ENCODE results near the gene RNGTT. TPM values are rescaled to one million over a fixed set of nuclear protein-coding genes. Genes with fewer than 3 reads are reported as not detected.

The RNGTT gene
- polyA plus RNA-seq, 1 donor from 2014 or later: 37.7 TPM

DNA sequence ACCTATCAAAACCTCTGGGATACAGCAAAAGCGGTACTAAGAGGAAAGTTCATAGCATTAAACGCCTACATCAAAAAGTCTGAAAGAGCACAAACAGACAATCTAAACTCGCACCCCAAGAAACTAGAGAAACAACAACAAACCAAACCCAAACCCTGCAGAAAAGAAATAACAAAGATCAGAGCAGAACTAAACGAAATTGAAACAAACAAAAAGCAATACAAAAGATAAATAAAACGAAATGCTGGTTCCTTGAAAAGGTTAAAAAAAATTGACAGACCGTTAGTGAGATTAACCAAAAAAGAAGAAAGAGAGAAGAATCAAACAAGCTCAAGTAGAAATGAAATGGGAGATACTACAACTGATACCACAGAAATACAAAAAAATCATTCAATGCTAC, 302.3 kb downstream of the RNGTT start:
- no peak overlapping the region for H3K27ac Mint-ChIP-seq
- peaks cover 9 to 12% (median 11%) of the 10 kb centered on the region in 3 donors for H3K4me1 Mint-ChIP-seq
- no peaks in the 10 kb centered on the region for H3K27me3 Mint-ChIP-seq
- H3K36me3 Mint-ChIP-seq: peaks cover 32% of the 10 kb centered on the region
- peaks cover 6 to 41% (median 25%) of the 10 kb centered on the region in 3 donors for H3K9me3 Mint-ChIP-seq
- H3K4me3 Mint-ChIP-seq: peak overlapping the region in 1 of 4 donors; percentile 61

DNA sequence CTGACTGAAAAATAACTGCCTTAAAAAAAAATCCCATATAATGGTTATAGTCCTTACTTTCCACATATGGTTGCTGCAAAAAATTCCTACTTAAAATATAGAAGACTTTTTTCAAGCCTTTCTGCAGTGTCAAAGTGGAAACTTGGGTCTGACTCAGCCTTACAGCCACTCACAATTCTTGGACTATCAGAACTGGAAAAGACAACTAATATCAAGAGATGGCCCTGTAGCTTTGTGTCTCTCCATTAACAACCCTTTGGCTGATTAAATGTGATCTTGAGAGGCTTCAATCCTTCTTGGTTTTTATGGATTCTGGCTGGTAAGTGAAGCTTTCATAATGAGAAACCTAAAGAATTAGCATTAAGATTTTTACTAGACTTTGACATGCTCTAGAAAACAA, 307.8 kb downstream of the RNGTT start:
- Mint-ChIP-seq H3K27me3 (no peaks in the 10 kb centered on the region), H3K36me3 (peaks cover 26% of the 10 kb centered on the region)

DNA sequence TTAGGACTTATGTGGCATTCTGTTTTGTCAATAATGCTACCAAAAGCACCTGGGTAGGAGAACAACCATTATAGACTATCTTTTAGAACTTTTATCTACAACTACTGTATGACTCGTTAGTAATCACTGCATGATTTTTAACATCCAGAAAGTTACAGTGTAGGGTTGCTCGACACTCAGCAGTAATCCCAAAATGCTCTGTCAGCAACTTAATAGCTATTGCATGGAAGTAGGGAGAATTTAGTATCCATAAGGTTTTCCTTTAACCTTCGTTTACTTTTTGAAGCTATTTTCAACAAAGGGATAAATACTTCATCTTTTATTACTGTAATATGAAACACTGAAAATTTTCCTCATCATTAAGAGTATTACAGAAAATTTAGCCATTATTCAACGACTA, 309.5 kb downstream of the RNGTT start:
- Mint-ChIP-seq H3K36me3 (peaks cover 15% of the 10 kb centered on the region), H3K4me3 (no peak overlapping the region), H3K4me1 (peaks cover 6 to 21% (median 13%) of the 10 kb centered on the region in 3 donors), H3K9me3 (peaks cover 0 to 6% (median 4%) of the 10 kb centered on the region in 3 donors), H3K27me3 (no peaks in the 10 kb centered on the region), H3K27ac (peak overlapping the region in 1 of 3 donors; percentile 19)

More for the DNA sequence above, 307.8 kb downstream of the RNGTT start:
- Mint-ChIP-seq H3K4me1 (peaks cover 2 to 11% (median 7%) of the 10 kb centered on the region in 3 donors), H3K4me3 (no peak overlapping the region), H3K9me3 (peaks cover 0 to 21% (median 13%) of the 10 kb centered on the region in 3 donors), H3K27ac (no peak overlapping the region)

DNA sequence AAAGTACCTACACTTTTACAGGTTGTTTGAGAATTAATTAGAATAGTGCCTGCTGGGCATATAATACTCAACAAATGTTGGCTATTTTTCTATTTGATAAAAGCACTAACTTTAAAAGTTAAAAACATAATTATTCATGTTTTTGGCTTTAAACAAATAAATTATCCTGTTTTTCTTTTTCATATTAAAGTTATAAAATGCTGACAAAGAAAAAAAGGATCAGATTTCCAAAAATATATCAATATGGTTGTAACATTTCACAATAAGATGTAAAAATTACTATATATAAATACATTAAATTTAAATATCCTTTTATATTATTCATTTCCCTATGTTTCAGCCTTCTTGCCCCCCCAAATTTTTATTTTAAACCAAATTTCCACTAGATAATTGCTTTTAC, 312.0 kb downstream of the RNGTT start:
- Mint-ChIP-seq H3K36me3 (peaks cover 14% of the 10 kb centered on the region), H3K27me3 (no peaks in the 10 kb centered on the region), H3K9me3 (no peaks in the 10 kb centered on the region), H3K4me3 (no peak overlapping the region), H3K27ac (no peak overlapping the region), H3K4me1 (peaks cover 11 to 31% (median 21%) of the 10 kb centered on the region in 3 donors)

DNA sequence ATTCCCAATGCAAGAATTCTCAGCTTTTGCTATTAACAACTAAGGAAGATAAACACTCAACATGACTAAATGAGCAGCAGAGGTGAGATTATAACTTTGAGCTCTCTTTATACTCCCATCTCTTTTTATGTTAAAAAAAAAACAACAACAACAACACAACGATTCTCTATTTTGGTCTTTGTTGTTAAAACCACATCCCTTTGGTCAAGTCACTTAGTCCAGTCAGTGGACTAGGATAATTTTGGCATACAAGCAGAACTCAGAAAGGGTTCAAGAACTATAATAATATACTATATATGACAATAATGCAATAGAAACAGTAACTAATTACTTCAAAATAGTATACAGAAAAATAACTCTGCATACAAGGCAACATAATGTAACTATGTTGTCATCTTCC, 312.4 kb downstream of the RNGTT start:
- Mint-ChIP-seq H3K4me3 (no peak overlapping the region), H3K27me3 (no peaks in the 10 kb centered on the region), H3K9me3 (no peaks in the 10 kb centered on the region), H3K36me3 (peaks cover 14% of the 10 kb centered on the region), H3K27ac (no peak overlapping the region), H3K4me1 (peaks cover 11 to 31% (median 21%) of the 10 kb centered on the region in 3 donors)

DNA sequence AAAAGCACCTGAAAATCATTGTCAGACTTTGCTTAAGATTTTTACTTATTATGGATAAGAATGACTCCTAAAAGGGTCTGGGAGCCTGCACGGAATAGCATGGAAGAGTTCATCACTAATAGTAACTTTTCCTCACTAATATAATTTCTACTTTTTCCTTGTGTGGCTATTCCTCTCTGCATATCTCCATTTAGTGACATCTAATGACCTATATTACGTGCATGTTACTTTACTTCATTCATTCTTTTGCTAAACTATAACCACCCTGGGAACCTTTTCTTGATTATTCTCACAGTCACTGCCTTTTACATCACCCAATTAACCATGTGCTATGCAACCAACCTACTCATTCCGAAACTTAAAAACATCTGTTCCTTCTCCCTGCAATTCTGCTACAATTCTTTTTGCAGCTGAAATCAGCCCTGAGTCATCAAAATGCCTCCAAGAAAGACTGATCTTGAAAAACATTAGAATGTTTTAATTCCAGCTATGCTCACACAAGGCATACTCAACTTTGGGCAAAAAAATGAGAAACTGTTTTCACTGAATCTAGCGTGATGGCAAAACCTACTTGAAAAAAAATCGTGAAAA, 313.3 kb downstream of the RNGTT start:
- no peaks in the 10 kb centered on the region for H3K27me3 Mint-ChIP-seq
- H3K4me1 Mint-ChIP-seq: peaks cover 11 to 31% (median 21%) of the 10 kb centered on the region in 3 donors
- H3K9me3 Mint-ChIP-seq: no peaks in the 10 kb centered on the region
- H3K36me3 Mint-ChIP-seq: peaks cover 11% of the 10 kb centered on the region
- H3K27ac Mint-ChIP-seq: no peak overlapping the region
- H3K4me3 Mint-ChIP-seq: peak overlapping the region in 1 of 4 donors; percentile 43

DNA sequence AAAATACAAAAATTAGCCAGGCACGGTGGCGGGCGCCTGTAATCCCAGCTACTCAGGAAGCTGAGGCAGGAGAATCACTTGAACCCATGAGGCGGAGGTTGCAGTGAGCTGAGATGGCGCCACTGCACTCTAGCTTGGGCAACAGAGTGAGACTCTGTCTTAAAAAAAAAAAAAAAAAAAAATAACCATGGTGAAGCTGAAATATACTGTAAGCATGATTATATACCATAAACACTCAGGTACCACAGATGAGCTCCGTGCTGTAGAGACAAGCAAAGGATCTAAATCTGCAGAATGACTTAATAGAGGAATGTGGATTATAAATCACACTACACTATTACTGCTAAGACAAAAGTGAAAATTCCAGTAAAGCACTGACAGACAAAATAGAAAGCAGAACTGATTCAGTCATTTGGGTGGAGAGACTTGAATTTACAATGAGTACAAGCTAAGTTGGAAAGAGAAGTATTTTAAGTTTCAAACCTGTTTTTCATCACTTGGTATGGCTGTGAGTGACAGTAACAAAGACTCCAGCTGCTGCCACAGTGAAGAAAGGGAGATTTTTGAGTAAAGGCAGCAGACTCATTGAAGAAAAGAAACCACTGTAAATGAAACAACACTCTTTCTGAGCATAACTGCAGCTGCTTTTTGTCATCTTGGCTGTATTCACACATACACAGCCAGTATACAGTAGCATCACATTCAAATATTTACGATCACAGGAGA, 322.1 kb downstream of the RNGTT start:
- no peaks in the 10 kb centered on the region for H3K36me3 Mint-ChIP-seq

GRCh38 chr6:88637761-88638545, 325.5 kb downstream of the RNGTT start:
- no peak overlapping the region for H3K4me3 Mint-ChIP-seq
- no peaks in the 10 kb centered on the region for H3K27me3 Mint-ChIP-seq
- no peak overlapping the region for H3K27ac Mint-ChIP-seq
- H3K9me3 Mint-ChIP-seq: no peaks in the 10 kb centered on the region
- peaks cover 20 to 40% (median 28%) of the 10 kb centered on the region in 3 donors for H3K4me1 Mint-ChIP-seq
- peaks cover 3% of the 10 kb centered on the region for H3K36me3 Mint-ChIP-seq

More for the DNA sequence above, 322.1 kb downstream of the RNGTT start:
- H3K27ac Mint-ChIP-seq: peak overlapping the region; percentile 28 to 94 (median 69)
- H3K4me1 Mint-ChIP-seq: peaks cover 25 to 39% (median 32%) of the 10 kb centered on the region in 3 donors
- no peaks in the 10 kb centered on the region for H3K27me3 Mint-ChIP-seq
- H3K4me3 Mint-ChIP-seq: peak overlapping the region; percentile 3 to 84 (median 35)
- H3K9me3 Mint-ChIP-seq: no peaks in the 10 kb centered on the region

DNA sequence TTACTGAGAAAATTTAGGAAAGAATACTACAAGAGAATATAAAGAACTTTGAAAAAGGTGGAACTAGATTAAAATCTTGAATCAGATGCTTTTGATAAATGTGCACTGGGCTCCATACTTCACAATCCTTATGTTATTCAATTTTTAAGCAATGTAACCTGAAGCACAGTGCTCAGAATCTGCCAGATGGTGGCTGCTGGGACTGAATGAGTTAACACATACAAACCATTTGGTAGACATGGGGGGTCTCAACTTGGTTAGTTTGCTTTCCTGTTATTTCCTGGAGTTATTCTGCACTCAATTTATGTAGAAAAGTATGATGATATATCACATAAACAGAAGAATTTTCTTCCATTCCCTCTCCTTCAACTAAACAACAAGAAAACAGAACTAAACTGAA, 326.5 kb downstream of the RNGTT start:
- no peaks in the 10 kb centered on the region for H3K9me3 Mint-ChIP-seq
- H3K4me1 Mint-ChIP-seq: peaks cover 17 to 45% (median 24%) of the 10 kb centered on the region in 3 donors
- H3K36me3 Mint-ChIP-seq: peaks cover 3% of the 10 kb centered on the region
- no peaks in the 10 kb centered on the region for H3K27me3 Mint-ChIP-seq
- H3K27ac Mint-ChIP-seq: no peak overlapping the region
- H3K4me3 Mint-ChIP-seq: peak overlapping the region in 1 of 4 donors; percentile 9

DNA sequence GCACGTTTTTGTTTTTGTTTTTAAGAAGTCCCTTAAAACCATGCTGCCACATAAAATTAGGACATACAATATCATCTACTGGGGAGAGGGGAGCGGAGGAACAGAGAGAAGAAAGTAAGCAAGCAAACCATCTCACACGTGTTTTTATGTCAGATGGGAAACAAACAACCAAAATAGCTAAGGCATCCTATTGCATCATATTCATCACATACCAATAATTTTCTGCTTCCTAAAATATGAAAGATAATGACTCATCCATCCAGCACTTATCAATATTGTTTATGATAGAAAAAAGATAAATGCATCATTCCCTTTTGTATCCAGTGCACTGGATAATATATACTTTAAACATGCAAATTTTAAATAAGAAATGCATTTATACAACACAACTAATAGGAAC, 329.6 kb downstream of the RNGTT start:
- no peak overlapping the region for H3K4me3 Mint-ChIP-seq
- H3K36me3 Mint-ChIP-seq: peaks cover 3% of the 10 kb centered on the region
- peaks cover 15 to 43% (median 31%) of the 10 kb centered on the region in 3 donors for H3K4me1 Mint-ChIP-seq
- no peak overlapping the region for H3K27ac Mint-ChIP-seq
- H3K27me3 Mint-ChIP-seq: no peaks in the 10 kb centered on the region
- no peaks in the 10 kb centered on the region for H3K9me3 Mint-ChIP-seq

DNA sequence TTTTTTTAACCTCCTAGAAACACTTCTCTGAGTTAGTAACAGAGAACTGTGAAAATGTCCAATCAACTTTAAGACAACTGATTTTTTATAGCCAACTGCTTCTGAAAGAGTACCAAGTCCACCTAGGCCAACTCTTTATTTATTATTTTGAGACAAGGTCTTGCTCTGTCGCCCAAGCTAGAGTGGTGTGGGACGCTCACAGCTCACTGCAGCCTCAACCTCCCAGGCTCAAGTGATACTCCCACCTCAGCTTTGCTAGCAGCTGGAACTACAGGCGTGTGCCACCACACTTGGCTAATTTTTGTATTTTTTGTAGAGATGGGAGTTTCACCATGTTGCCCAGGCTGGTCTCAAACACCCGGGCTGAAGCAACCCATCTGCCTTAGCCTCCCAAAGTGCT, 331.6 kb downstream of the RNGTT start:
- H3K9me3 Mint-ChIP-seq: no peaks in the 10 kb centered on the region
- peak overlapping the region in 1 of 4 donors; percentile 46 for H3K4me3 Mint-ChIP-seq
- H3K36me3 Mint-ChIP-seq: peaks cover 3% of the 10 kb centered on the region
- H3K4me1 Mint-ChIP-seq: peaks cover 22 to 58% (median 42%) of the 10 kb centered on the region in 3 donors
- no peaks in the 10 kb centered on the region for H3K27me3 Mint-ChIP-seq
- H3K27ac Mint-ChIP-seq: no peak overlapping the region

GRCh38 chr6:88629838-88630494, 333.5 kb downstream of the RNGTT start:
- Mint-ChIP-seq H3K27ac (peak overlapping the region in 2 of 3 donors; percentile 69 to 89), H3K4me1 (peaks cover 24 to 58% (median 43%) of the 10 kb centered on the region in 3 donors), H3K4me3 (peak overlapping the region in 3 of 4 donors; percentile 25 to 54 (median 44)), H3K9me3 (peaks cover 0 to 1% (median 0%) of the 10 kb centered on the region in 3 donors), H3K36me3 (peaks cover 5% of the 10 kb centered on the region), H3K27me3 (no peaks in the 10 kb centered on the region)

DNA sequence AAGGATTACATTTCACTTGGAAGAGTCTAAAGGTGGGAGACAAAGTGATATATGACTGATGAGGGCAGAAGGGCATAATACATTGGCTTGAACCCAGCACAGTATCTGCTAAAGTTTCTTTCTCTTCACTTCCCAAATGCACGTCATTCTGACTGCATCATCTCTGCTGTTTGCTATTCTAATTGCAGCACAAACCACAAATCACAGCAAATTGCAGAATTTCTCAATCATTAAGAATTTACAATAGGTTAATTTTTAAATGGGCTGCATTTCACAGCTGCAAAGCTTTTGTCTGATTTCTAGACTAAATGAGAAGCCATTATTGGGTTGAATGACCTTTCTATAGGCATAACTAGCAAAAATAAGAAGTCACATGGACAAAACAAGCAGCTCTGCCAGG, 337.0 kb downstream of the RNGTT start:
- peaks cover 26 to 60% (median 49%) of the 10 kb centered on the region in 3 donors for H3K4me1 Mint-ChIP-seq
- peaks cover 2% of the 10 kb centered on the region for H3K36me3 Mint-ChIP-seq
- H3K27ac Mint-ChIP-seq: no peak overlapping the region
- H3K4me3 Mint-ChIP-seq: no peak overlapping the region
- H3K9me3 Mint-ChIP-seq: peaks cover 0 to 3% (median 0%) of the 10 kb centered on the region in 3 donors
- H3K27me3 Mint-ChIP-seq: no peaks in the 10 kb centered on the region

DNA sequence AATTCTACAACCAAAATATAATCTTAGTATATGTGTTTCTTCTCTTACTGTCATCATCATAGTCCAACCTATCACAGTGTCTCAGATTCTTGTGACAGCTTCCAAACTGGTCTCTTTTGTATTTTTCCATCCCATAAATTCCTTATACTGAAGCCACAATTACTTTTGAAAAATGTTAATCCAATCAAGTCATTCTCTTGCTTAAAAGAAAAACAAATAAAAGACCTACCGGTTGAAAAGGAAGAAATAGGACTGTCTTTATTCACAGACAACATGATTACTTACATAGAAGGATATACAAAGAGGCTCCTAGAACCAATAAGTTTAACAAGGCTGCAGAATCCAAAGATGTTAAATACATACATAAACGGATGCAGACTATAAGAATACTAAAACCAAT, 339.9 kb downstream of the RNGTT start:
- H3K27ac Mint-ChIP-seq: no peak overlapping the region
- H3K4me1 Mint-ChIP-seq: peaks cover 16 to 47% (median 36%) of the 10 kb centered on the region in 3 donors
- peaks cover 7% of the 10 kb centered on the region for H3K36me3 Mint-ChIP-seq
- peak overlapping the region in 1 of 4 donors; percentile 32 for H3K4me3 Mint-ChIP-seq
- no peaks in the 10 kb centered on the region for H3K27me3 Mint-ChIP-seq
- H3K9me3 Mint-ChIP-seq: peaks cover 0 to 5% (median 0%) of the 10 kb centered on the region in 3 donors

Measured in IgD-negative memory B cell (primary cell).